CD4-positive, alpha-beta T cell treated with Interleukin-21 for 1 hour (primary cell): Measurements from ENCODE around the gene SNX9.

ENCODE experiments used
- DNase-seq: peaks from one replicate; pipeline ENCODE4 v3.0.0-alpha.2; 2020

SNX9 gene

DNA sequence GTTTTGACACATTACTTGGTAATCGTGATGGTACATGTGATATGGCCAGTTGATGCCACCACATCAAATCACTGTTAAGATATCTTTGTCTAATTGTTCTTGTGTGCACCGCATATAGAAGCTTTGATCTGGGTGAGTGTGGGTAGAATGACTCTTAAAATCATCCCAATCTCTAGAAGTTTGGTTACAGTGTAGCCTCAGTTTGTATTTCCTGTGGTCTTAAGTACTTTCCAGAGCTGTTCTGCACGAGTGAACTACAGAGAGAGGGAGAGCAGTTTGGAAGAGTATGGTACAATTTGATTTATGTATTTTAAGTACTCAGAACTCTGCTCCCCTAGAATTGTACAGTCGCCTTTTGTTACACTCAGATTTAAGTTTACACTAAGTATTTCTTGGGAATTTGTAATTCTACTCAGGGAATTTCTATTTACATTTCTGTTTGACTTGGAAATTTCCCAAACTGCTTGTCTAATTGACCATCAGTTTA, 37.5 kb downstream of the SNX9 start:
- DNase-seq, result peak; percentile 50

DNA sequence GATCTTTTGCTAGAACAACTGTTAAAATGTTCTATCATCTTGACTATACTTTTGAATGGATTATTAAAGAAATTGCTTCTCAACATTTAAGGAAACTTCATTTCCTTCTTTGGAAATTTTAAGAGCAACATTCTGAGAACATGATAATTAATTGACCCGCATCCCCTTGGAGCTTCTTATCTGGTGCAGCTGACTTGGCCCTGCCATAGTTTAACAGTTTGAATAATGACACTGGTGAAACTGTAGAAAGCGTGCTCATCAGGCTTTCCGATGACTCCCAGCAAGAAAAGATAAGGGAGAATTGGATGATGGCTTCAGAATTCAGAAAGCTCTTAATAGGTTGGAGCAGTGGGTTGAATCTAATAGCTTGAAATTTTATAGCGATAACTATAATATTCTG, 38.1 kb downstream of the SNX9 start:
- DNase-seq, result no peak

DNA sequence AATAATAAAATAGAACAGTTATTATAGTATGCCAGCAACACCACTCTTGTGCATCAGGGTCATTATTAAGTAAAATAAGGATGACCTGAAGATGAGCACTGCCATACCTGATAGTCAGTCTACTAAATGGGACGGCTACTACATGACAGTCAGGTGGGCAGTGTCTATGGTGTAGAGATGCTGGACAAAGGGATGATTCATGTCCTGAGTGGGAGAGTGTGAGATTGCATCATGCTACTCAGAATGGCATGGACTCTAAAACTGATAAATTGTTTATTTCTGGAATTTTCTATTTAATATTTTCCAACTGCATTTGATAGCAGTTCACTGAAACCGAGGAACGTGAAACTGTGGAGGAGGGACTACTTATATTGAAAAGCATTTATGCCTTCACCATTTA, 38.8 kb downstream of the SNX9 start:
- DNase-seq, result no peak

DNA sequence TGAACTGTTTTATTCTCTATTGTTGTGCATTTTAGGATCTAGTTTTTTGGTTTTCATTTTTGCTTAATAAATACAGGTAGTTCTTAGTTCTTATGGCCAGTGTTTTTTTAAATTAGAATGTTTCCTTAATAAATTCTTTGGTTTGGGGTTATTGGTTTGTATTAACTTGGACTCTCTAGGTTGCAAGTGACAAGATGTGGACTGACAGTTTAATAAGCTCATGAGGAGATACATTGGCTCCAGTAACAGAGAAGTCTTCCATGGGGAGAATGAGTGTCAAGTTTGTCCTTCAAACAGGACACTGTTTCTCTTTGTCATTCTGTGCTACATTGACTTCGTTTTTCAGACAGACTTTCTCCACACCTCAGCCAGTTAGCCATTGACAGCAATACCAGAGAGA, 39.7 kb downstream of the SNX9 start:
- DNase-seq, result no peak

DNA sequence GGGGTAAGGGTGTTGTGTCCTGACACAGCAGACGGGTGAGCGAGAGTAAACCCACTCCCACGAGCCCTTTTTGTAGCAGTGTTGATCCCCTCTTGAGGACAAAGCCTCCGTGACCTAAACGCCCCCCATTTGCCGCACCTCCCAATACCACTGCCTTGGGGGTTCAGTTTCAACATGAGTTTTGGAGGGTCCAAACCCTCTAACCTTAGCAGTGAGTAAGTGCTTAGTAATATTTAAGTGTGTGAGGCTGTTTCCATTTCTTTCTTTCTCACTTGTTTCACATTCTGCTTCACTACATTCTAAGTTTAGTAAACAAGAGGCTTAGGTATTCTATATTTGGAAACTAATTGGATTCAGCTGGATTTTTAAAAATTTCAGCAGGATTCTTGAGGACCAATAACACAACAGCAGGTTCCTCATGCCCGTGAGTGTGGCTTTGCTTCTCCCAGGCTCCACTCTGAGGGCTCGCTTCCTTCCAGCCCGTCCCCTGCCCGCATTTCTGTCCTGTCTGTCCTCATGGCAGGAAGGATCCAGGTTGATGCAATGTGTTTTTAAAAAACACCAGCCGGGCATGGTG, 41.2 kb downstream of the SNX9 start:
- DNase-seq, result no peak

DNA sequence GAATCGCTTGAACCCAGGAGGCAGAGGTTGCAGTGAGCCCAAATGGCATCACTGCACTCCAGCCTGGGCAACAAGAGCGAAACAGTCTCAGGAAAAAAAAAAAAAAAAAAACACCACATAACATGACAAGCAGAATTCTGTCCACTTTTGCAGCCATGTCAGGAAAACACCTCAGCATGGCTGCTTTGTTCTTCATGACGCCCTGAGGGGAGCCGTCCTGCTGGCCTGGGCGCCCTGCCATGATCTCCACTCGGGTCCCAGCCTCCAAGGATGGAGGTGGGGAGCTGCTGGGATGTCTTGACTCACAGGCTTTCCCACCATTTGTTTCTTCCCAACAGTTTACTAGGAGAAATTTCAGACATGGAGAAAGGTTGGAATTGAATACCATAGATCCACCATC, 42.2 kb downstream of the SNX9 start:
- DNase-seq, result no peak

DNA sequence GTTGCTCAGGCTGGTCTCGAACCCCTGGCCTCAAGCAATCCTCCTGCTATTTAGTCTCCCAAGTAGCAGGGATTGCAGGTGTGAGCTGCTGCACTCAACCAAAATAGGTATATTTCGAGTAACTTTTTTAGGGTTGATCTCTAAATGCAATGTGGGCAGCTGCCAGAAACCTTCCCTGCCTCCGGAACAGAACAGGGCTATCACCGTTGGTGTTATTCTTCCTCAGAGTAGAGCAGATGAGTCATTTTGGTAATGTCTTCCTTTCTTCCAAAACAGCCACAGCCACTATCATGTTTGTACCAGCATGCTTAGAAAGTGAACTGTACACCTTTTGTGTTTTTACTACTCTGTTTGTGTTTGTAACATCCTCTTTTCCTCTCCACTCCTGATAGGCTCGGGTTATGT, 44.1 kb downstream of the SNX9 start:
- DNase-seq, result no peak

DNA sequence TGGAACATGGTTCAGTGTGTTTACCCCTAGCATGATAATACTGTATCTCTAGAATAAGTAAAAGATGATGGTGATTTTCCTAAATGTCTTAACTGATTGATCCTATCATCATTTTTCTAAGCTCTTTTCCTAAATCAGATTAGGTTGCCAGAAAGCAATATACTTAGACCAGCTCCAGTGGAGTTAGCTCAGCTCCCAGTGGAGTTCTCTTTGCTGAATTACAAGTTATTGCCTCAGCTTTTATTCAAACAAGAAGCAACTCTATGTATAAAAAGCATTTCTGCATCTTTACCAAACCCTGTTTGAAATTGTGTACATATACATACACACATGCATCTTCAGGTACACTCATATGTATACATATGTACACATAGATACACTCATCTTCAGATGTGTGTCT, 44.9 kb downstream of the SNX9 start:
- DNase-seq, result no peak

DNA sequence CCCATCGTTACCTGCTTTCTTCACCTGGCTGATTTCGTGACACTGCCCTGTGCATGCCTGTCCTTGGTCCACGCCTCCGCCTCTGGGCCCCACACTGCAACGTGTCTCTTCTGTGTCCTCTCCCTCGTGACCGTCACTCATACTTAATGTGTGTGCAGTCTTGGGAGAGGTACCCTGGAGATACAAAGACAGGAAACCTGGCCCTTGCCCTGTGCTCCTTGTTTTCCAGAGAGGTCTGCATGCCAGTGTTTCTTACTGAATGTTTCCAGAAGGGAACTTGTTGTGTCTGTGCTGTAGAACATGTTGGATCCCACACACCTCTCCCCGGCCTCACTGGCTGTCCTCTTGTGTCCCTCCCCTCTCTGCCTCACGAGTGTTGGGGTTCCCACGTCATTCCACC, 45.8 kb downstream of the SNX9 start:
- DNase-seq, result no peak

DNA sequence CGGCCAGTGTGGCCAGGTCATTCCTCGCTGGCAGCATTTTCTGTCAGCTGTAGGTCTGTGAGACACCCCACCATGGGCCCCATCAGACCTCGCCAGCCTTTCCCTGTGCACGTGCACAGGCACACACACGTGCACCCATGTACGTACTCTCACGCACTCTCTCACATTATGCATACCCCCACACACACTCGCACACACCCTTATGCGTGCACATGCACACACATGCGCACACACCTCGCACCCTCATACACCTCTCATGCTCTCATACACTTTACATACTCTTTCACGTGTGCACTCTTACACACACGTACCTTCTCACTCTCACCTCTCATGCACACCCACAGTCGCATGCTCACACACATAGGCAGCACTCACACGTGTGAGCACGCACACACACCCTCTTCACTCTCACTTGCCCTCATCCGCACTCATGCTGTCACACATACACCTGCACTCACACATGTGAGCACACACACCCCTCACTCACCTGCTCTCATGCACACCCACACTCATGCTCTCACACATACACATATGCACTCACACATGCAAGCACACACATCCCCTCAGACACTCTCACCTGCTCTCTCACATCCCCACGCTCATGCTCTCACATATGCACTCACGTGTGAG, 46.7 kb downstream of the SNX9 start:
- no peak for DNase-seq

DNA sequence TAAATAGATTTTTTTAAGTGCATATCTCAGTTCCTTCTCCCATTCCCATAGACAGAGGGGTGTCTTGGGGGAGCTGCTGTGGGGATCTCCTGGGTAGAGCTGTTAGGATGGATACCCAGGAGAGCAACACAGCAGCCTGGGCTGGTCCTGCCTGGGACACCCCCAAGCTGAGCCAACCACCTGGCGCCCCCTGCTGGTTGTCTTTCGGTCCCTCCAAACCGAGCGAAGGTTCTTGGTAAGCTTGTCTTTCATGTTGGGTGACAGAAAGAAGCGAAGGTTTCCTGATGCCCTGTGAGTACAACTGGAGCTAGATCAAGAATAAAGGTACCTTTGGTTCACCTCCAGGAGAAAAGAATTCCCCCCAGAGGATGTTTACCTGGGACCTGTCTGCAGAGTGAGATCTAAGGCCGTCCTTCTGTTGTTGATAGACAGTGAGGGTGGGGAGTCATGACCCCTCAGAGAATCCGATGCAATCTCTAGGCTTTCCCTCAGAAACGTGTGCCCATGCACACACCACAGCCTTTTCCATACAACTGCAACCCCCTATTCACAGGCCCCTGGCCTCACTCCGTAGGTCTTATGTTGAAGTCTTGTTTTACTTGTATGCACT, 50.8 kb downstream of the SNX9 start:
- DNase-seq, result peak; percentile 81

DNA sequence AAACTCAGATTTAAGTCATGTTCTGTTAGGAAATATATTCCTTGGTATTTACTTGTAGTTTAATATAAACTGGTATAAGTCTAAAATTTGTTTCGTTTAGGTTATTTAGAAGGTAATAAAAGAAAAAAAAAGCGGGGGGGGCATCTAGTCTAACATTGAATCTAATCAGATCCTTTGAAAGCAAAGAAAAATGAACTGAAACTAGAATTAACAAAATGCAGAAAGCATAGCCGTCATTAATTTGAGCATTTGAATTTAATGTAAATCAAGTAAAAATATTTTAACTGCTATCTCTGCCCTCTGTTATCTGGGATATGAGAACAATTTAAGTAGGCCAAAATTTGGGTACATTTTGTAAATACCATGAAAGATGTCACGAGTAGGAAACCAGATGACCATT, 54.1 kb downstream of the SNX9 start:
- DNase-seq, result no peak

DNA sequence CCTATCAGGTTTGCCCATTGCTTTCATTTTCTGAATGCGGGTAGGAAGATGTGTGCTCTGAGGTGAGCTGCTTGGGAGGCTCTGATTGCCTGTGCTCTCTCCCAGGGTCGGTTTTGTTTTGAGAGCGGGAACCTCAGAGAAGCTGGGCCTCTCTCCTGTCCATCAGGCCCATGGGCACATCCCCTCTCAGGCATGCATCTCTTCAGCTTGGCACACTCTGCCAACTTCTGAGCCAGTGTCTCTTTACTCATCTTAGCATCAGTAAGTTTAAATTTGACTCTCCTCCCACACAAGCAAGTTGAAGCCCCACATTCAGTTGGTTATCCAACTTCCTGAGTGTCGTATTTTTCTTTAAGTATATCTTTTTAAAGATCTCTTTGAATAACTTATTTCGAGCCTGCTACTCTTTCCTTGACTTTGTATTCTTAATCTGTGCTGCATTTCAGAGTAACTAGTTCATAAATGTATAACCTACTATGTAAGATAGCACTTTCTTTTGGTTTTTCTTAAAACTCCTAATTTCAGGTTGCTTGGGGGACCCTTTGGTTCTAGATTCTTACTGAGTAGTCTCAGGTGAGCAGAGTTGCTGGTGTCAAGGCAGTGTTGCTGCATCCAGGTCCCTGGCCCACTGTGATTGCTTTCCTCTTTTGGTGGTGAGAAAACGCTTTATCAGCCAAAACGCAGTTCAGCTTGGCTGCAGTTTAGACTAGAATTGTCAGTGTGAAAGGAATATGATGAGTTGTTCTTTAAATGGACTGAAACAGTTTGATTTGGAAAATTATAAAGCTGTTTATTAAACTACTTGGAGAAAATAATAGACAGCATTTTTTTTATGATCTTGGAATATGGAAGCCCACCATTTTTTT, 54.8 kb downstream of the SNX9 start:
- DNase-seq, result no peak

DNA sequence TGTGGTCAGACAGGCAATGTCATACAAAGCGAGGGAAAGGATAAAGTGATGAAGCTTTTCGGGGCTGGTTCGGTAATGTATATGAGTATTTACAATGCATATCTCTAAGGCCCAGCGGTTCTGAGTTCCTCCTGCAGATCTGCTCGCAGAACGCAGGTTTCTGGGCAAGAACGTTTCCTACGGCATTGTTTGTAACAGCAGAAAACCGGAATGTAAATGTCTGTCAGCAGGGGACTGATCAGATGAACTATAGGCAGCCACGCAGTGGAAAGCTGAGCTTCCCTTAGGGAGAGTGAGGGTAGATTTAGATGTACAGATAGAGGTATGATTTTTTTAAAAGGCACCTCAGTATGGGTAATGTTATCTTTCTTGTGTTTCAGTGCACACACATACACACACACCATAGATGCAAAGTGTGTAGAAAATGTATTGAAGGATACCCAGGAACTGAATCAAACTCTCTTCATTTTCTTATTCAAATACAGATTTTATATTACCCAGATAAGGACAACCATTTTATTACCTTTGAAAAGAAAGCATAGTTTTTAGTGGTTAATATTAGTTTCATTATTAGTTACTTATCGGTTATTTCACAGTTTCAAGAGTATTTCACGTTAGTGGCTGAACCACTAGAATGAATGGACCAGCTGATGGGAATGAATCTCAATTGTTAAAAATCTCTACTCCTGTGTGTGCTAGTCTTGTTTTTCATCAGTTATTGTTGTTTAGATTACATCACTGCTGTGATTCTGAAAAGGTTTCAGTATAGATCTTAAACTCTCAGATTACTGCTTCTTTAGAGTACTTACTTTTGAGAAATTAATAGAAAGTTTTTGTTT, 56.2 kb downstream of the SNX9 start:
- no peak for DNase-seq

DNA sequence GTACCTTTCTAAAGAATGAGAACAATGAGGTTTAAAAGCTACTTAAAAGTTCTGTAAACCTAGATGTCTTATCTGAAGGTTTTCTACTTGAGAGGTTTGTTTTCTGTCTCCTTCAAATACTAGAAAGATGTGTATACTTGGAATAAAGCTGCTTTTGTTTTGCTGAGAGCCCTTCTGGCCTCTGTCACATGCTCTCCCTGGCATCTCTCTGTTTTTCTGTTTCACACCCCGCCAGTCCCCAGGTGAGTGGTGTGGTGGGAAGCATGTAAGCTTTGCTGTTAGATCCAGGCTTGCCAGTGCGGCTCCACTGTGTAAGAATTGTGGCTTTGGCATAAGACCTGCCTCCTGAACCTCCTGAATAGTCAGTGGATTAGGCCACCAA, 56.8 kb downstream of the SNX9 start:
- DNase-seq, result no peak

DNA sequence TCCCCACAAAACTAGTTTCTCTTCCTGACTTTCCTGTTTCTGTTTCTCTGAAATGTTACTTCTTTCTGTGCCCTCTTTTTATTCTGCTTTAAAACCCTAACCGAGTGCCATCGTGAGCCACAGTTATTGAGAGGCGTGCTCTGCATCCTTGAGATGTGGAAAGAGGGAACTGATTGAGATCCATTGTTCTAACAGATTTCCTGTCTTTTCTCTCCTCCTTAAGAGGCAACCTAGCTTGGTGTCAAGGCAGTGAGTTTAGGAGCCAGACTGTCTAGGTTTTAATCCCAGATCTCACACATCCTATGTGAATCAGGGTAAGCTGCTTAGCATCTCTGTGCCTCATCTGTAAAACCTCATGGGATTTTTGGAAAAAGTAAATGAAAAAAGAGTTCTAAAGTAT, 57.5 kb downstream of the SNX9 start:
- DNase-seq, result no peak

DNA sequence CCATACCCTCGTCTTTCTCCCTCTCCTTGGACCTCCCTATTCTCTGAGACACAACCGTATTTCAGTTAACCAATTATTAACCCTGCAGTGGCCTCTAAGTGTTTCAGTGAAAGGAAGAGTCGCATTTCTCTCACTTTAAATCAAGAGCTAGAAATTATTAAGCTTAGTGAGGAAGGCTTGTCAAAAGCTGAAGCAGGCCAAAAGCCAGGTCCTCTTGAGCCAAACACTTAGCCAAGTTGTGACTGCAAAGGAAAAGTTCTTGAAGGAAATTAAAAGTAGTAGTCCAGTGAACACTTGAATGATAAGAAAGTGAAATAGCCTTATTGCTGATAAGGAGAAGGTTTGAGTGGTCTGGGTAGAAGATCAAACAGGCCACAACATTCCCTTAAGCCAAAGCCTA, 58.3 kb downstream of the SNX9 start:
- no peak for DNase-seq

DNA sequence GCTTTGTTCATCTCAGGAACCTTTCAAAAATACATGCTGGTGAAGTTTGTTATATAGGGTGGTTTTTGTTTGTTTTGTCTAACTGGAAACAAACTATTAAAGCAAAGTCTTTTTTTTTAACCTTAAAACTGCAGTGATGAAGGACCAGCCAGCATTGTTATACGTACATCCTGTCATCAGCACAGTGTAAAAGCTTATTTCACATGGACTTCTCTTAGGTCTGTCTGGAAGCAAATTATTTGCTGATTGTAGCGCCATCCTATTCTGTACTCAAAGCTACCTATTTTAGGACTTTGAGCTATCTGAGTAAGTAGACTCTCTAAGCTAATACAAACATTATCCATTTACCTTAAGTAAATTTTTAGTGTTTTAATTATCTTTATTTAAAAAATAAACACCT, 61.7 kb downstream of the SNX9 start:
- DNase-seq, result peak; percentile 36

DNA sequence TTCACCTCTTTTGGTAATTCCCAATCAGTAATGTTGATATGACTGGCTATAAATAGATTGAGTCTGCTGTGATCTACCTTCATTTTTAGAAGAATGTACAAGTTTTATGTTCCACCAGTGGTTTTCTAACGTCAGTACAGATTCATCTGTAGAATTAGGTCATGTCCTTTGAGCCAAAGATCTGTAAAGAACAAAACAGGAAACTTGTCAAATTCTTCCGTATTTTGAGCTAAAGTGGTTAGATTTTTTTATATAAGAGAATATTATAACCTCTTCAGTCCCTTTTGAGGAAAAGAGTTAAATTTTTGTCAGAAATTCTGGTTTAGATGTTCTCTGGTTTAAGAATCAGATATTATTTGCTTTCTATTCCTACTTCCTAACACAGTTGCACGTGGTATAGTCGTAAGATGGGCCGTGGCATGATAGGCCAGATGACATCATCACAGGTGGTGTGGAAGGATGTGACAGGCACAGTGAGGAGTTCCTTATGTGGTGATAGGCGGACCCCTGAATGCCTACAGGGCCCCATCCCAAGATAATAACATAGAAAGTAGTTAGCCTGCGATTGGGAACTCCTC, 62.3 kb downstream of the SNX9 start:
- DNase-seq, result peak; percentile 78

DNA sequence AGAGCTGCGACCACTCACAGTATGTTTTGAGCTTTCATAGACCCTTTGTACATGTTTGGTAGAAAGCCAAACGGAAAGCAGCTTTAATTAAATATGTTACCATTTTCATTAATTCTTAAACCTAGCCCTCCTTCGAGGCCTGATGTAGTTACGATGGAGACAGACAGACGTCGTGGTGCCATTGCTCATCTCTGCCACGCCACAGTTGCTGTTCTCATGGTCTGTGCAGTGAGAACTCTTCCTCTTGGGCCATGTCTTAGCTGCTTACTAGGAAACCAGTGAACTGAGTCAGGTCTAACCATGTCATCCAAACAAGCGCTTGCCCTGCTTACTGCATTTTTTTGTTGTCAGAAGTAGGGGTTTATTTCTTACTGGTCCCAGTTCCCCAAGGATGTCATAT, 62.8 kb downstream of the SNX9 start:
- no peak for DNase-seq

DNA sequence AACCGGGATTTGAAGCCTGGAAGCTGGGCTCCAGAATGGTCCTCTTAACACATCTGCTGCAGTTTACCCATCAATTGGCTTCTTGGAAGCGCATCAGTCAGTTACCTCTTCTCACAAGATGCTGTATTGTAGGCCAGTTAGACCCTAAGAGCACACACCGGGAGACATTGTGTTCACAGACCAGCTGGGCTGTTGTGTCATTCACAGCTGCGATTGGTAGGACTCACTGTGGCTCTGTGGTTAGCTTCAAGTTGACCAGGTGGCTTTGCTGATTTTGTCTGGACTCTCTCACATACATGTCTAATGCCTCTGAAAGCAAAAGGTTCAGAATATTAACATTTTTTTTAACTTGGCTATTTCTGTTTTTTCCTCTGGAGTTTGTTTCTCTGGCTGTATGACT, 64.8 kb downstream of the SNX9 start:
- DNase-seq, result no peak

DNA sequence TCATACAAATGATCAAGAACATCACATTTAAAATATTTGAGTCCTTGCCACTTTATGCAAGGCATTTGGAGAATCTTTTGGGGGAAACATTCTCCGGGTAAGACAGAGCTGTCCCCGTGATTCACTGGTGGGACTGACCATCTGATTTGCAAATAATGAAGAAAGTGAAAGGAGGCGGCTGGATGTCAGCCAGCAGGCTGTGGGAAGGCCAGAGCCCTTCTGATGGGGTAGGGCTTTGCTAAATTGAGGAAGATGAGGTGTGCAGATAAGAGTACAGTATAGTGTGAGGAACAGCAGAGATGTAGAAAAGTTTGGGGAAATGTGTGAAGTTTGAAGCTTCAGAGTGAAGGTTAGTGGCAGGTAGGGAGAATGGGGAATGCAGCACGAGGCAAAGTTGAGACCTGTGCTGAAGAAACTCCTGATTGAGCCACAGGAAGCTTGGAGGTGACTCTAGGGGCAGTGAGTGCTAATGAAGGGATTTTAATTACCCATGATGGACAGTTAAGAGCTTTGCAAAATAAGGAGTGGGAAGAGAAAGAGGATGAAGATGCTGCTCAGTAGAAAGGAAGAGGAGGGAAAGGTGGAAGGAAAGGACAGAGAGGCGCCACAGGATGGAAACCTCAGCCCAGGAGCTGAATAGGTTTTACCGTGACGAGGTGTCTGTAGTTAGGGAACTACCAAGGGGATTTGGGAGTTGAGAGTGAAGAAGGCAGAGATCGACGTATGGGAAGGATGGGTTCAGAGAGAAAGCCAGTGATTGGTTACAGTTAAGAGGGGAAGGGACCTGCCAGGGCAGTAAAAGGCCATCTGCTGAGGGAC, 68.7 kb downstream of the SNX9 start:
- DNase-seq, result no peak
